Fibroblast of mammary gland (primary cell): Measurements from ENCODE around the gene DMRT2.

ENCODE experiments used
- DNase-seq: peaks from one replicate; pipeline ENCODE4 v3.0.0-alpha.2; 2010; ENCODE audit warnings: low read depth
- H3K4me3 ChIP-seq: 2 replicates; pipeline ENCODE4 v1.5.1; 2011; ENCODE audit warnings: low read depth, mild to moderate bottlenecking, low read length, moderate library complexity; ENCODE audit not compliant: control insufficient read depth
- CTCF ChIP-seq: conservative IDR thresholded peaks from 2 replicates; pipeline ENCODE4 v1.5.1; 2011; ENCODE audit warnings: low read depth, low read length, inconsistent platforms; ENCODE audit not compliant: control insufficient read depth, insufficient read depth

The DMRT2 gene

GRCh38 chr9:1098551-1098950 lies 48.4 kb downstream of the DMRT2 start:
- DNase-seq, result peak; percentile 18
- no peak overlapping the region for H3K4me3 ChIP-seq
- TF ChIP-seq CTCF, result no peak

- no peak for TF ChIP-seq CTCF
- DNase-seq, result no peak
- no peak overlapping the region for H3K4me3 ChIP-seq
Measured at GRCh38 chr9:1100201-1100600, 50.0 kb downstream of the DMRT2 start.

GRCh38 chr9:1100945-1101344 lies 50.8 kb downstream of the DMRT2 start:
- peak; percentile 68 for TF ChIP-seq CTCF
- DNase-seq, result peak; percentile 45
- H3K4me3 ChIP-seq, result no peak overlapping the region

GRCh38 chr9:1101846-1102641 lies 51.9 kb downstream of the DMRT2 start:
- TF ChIP-seq CTCF, result no peak
- no peak overlapping the region for H3K4me3 ChIP-seq
- DNase-seq, result no peak

GRCh38 chr9:1102642-1102970 lies 52.4 kb downstream of the DMRT2 start:
- TF ChIP-seq CTCF, result no peak
- no peak overlapping the region for H3K4me3 ChIP-seq
- DNase-seq, result no peak
